GM12878 (cell line): ENCODE data around the gene ECT2L.

Experiments
- EGR1 ChIP-seq, 2 experiments: IDR thresholded peaks; 1 replicate in 1 of 2; 2 replicates in 1 of 2; pipeline ENCODE4 v1.6.1; 2011 to 2012; ENCODE audit warnings: low read depth in 2 of 2, low read length in 2 of 2, borderline replicate concordance in 1 of 2, mild to moderate bottlenecking in 1 of 2, moderate library complexity in 1 of 2
- FOXK2 ChIP-seq: fragments of 450-650 bp; IDR thresholded peaks from 2 replicates; pipeline ENCODE4 v1.6.1; 2017; ENCODE audit warnings: mild to moderate bottlenecking, moderate library complexity
- GABPA ChIP-seq: IDR thresholded peaks from 2 replicates; pipeline ENCODE4 v1.6.1; 2014; ENCODE audit warnings: antibody characterized with exemption, low read depth, mild to moderate bottlenecking, inconsistent platforms
- HDAC2 ChIP-seq: fragments of 200-600 bp; sonication (generic); IDR thresholded peaks from 2 replicates; pipeline ENCODE4 v1.6.1; 2017
- NFIC ChIP-seq: IDR thresholded peaks from 2 replicates; pipeline ENCODE4 v1.6.1; 2012; ENCODE audit warnings: low read depth, mild to moderate bottlenecking, inconsistent platforms, low read length, moderate library complexity
- NRF1 ChIP-seq: conservative IDR thresholded peaks from 2 replicates; pipeline ENCODE4 v1.6.1; 2011; ENCODE audit warnings: mild to moderate bottlenecking, low read depth, low read length, improper control_type of control experiment
- SIN3A ChIP-seq: IDR thresholded peaks from 2 replicates; pipeline ENCODE4 v1.6.1; 2012; ENCODE audit warnings: low read depth, low read length, improper control_type of control experiment
- SIX5 ChIP-seq: IDR thresholded peaks from 2 replicates; pipeline ENCODE4 v1.6.1; 2011; ENCODE audit warnings: mild to moderate bottlenecking, low read depth, low read length, moderate library complexity; ENCODE audit not compliant: severe bottlenecking
- SMC3 ChIP-seq: IDR thresholded peaks from 2 replicates; pipeline ENCODE4 v1.6.1; 2011; ENCODE audit warnings: low read length, improper control_type of control experiment, borderline replicate concordance
- TF ChIP-seq, protein P1 (sequence below), 3 experiments: IDR thresholded peaks in 2 of 3; conservative IDR thresholded peaks in 1 of 3; 2 replicates each; pipeline ENCODE4 v1.5.1; 2011; ENCODE audit warnings: low read depth in 3 of 3, low read length in 3 of 3, mild to moderate bottlenecking in 3 of 3, control low read depth in 2 of 3, moderate library complexity in 2 of 3, inconsistent platforms in 1 of 3, mixed read lengths in 1 of 3; ENCODE audit not compliant: control insufficient read depth in 2 of 3, insufficient read depth in 1 of 3; ENCODE audit errors: extremely low read depth in 1 of 3

DNA sequence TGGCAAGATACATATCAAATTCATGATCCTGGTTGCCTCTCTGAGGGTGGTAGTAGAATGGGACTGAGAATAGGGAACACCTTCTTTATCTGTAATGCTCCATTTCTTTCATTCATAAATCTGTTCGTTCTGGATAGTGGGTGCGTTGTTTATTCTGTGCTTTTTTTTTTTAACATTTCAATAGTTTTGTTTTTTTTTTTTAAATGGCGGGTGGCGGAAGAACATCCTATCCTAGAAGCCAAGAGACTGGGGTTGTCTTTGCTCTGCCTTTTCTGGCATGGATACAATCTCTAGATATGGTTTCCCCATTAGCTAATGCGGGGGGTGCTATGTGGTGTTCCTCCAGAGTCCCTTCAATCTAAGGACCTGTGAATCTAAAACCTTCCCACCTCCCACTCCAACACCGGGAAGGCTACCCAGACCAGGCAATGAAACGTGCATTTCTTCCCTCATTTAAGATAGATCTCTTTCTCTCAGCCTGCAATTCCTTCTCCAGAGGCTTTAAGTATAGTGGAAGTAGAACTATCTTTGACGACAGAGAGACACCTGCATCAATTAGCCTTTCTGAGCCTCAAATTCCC lies 23.2 kb upstream of the ECT2L start:
- no peak for TF ChIP-seq SIN3A
- TF ChIP-seq NFIC, result no peak
- no peak for TF ChIP-seq SMC3
- no peak for TF ChIP-seq SIX5
- TF ChIP-seq EGR1 (IDR thresholded peaks at IDR 0.05; ENCODE audit: borderline replicate concordance in 1 of 2, low read depth in 2 of 2, low read length in 2 of 2), result no peak
- TF ChIP-seq, protein P1, sequence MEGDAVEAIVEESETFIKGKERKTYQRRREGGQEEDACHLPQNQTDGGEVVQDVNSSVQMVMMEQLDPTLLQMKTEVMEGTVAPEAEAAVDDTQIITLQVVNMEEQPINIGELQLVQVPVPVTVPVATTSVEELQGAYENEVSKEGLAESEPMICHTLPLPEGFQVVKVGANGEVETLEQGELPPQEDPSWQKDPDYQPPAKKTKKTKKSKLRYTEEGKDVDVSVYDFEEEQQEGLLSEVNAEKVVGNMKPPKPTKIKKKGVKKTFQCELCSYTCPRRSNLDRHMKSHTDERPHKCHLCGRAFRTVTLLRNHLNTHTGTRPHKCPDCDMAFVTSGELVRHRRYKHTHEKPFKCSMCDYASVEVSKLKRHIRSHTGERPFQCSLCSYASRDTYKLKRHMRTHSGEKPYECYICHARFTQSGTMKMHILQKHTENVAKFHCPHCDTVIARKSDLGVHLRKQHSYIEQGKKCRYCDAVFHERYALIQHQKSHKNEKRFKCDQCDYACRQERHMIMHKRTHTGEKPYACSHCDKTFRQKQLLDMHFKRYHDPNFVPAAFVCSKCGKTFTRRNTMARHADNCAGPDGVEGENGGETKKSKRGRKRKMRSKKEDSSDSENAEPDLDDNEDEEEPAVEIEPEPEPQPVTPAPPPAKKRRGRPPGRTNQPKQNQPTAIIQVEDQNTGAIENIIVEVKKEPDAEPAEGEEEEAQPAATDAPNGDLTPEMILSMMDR (IDR thresholded peaks at IDR 0.05 in 2 of 3, conservative IDR thresholded peaks at IDR 0.05 in 1 of 3; ENCODE audit: control insufficient read depth in 2 of 3, extremely low read depth in 1 of 3, insufficient read depth in 1 of 3, low read depth in 3 of 3, low read length in 3 of 3), result no peak
- TF ChIP-seq FOXK2, result no peak
- no peak for TF ChIP-seq NRF1
- no peak for TF ChIP-seq HDAC2
- no peak for TF ChIP-seq GABPA
